ENCODE results near the gene HYLS1.
"Not testable (repeated sequence)": the region's sequence is repeated elsewhere in the genome, so short reads cannot be mapped to it uniquely, and the experiment has no call there.

HYLS1 gene, protein sequence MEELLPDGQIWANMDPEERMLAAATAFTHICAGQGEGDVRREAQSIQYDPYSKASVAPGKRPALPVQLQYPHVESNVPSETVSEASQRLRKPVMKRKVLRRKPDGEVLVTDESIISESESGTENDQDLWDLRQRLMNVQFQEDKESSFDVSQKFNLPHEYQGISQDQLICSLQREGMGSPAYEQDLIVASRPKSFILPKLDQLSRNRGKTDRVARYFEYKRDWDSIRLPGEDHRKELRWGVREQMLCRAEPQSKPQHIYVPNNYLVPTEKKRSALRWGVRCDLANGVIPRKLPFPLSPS

DNA sequence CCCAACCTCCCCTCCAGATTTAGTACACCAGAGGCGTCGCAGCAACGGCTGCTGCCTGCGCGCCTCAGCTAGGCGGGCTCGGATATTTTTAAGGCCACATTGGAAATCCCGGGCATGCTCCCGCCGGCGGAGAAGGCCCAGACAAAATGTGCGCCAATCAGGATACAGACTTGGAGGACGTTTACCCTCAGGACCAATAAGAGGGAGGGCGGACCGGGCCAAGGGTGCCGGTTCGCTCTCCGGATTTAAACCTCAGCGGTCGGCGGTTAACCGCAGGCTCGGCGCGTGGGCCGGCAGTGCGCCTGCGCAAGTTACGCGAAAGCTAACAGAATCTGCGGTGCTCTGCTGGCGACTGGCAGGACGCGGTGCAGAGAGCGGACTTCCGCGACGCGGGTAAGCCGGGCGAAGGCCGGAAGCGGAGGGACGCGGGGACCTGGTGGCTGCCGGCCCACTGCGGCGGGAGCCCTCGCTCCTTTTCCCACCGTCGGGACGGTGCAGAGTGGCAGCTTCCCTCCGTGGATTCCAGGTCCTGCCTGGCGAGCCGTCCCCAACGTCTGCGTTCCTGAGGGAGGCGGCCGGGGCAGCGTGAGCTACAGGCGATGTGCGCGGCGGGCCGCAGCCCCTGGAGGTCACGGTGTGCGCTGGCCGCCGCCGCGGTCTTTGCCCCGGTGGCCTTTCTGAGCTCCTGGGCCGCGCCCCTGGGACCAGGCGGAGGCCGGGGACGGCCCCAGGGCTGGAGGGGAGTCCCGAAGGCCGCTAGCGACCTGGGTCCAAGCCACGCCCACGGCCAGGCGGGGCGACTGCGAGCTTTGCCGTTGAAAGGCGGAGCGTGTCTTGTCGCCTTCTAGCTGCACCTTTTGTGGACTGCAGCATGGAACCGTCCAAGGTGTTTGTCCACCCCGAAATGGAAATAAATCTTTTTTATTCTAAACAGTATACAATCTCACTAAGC is at the start of gene HYLS1:
HYLS1 (plus strand) TSS at position 296 of the 952 bp plus-strand sequence. CDS start 11,701 bp downstream, outside the sequence.
- TF ChIP-seq, protein P1, sequence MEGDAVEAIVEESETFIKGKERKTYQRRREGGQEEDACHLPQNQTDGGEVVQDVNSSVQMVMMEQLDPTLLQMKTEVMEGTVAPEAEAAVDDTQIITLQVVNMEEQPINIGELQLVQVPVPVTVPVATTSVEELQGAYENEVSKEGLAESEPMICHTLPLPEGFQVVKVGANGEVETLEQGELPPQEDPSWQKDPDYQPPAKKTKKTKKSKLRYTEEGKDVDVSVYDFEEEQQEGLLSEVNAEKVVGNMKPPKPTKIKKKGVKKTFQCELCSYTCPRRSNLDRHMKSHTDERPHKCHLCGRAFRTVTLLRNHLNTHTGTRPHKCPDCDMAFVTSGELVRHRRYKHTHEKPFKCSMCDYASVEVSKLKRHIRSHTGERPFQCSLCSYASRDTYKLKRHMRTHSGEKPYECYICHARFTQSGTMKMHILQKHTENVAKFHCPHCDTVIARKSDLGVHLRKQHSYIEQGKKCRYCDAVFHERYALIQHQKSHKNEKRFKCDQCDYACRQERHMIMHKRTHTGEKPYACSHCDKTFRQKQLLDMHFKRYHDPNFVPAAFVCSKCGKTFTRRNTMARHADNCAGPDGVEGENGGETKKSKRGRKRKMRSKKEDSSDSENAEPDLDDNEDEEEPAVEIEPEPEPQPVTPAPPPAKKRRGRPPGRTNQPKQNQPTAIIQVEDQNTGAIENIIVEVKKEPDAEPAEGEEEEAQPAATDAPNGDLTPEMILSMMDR (IDR thresholded peaks at IDR 0.05; ENCODE audit: low read length, missing control alignments) = peak; percentile 37
- peak within 1 kb of the TSS; percentile 85 for H3K4me3 ChIP-seq (replicated peaks; ENCODE audit: low read depth, low read length)
- peak; percentile 98 for DNase-seq (ENCODE audit: low read depth)

DNA sequence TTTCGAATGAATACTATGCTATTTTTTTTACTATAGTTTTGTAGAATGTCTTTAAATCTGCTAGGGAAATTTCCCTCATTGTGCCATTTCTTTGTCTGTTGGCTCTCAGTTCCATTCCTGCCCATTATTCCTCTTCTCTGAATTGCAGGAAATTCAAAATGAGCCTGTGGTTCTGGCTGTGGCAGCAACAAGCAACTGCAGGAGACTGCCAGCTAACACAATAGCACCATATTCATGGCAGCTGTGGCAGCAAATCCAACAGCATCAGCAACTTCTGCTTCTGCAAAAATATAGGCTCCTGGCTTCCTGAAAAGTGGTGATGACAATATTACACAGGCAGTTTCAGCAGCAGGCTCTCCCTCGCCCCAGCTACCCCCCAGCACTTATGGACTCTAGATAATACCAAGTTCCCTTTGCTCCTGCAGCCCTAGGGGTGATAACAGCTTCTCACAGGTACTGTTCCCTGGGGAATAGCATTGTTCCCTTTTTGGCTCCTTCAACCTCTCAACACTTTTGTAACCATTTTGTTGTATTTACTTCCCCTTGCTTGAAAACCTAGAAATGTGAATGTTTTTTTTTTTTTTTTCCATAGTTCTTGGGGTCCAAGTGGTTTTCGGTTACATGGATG is 45.0 kb upstream of the HYLS1 start:
- no peak for DNase-seq (ENCODE audit: low read depth)
- no peak overlapping the region for H3K4me3 ChIP-seq (replicated peaks; ENCODE audit: low read depth, low read length)
- TF ChIP-seq, protein P1 (IDR thresholded peaks at IDR 0.05; ENCODE audit: low read length, missing control alignments) = no peak

DNA sequence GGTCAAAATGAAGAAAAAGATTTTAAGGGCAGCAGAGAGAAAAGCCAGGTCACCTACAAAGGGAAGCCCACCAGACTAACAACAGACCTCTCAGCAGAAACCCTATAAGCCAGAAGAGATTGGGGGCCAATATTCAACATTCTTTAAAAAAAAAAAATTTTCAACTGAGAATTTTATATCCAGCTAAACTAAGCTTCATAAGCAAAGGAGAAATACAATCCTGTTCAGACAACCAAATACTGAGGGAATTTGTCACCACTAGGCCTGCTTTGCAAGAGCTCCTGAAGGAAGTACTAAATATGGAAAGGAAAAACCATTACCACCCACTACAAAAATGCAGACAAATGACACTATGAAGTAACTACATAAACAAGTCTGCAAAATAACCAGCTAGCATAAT is 41.3 kb upstream of the HYLS1 start:
- TF ChIP-seq, protein P1 (IDR thresholded peaks at IDR 0.05; ENCODE audit: low read length, missing control alignments) = no peak
- no peak for DNase-seq (ENCODE audit: low read depth)
- H3K4me3 ChIP-seq (replicated peaks; ENCODE audit: low read depth, low read length) = no peak overlapping the region

- not testable (repeated sequence) for DNase-seq (ENCODE audit: low read depth); H3K4me3 ChIP-seq (replicated peaks; ENCODE audit: low read depth, low read length)
These were observed 29.8 kb upstream of the HYLS1 start for GRCh38 chr11:125857670-125858069.

DNA sequence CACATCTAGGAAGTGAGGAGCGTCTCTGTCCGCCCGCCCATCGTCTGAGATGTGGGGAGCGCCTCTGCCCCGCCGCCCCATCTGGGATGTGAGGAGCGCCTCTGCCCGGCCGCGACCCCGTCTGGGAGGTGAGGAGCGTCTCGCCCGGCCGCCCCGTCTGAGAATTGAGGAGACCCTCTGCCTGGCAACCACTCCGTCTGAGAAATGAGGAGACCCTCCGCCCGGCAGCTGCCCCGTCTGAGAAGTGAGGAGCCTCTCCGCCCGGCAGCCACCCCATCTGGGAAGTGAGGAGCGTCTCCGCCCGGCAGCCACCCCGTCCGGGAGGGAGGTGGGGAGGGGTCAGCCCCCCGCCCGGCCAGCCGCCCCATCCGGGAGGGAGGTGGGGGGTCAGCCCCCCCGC is 24.7 kb upstream of the HYLS1 start:
- DNase-seq (ENCODE audit: low read depth) = not testable (repeated sequence)

GRCh38 chr11:125865354-125865753 is 22.1 kb upstream of the HYLS1 start:
- H3K4me3 ChIP-seq (replicated peaks; ENCODE audit: low read depth, low read length); DNase-seq (ENCODE audit: low read depth): not testable (repeated sequence)

More for the DNA sequence above, 24.7 kb upstream of the HYLS1 start:
- H3K4me3 ChIP-seq (replicated peaks; ENCODE audit: low read depth, low read length) = not testable (repeated sequence)

- no peak overlapping the region for H3K4me3 ChIP-seq (replicated peaks; ENCODE audit: low read depth, low read length)
- TF ChIP-seq, protein P1 (IDR thresholded peaks at IDR 0.05; ENCODE audit: low read length, missing control alignments) = no peak
- no peak for DNase-seq (ENCODE audit: low read depth)
These were observed 17.9 kb upstream of the HYLS1 start for GRCh38 chr11:125869521-125869920.

- TF ChIP-seq, protein P1 (IDR thresholded peaks at IDR 0.05; ENCODE audit: low read length, missing control alignments) = peak; percentile 82
- no peak overlapping the region for H3K4me3 ChIP-seq (replicated peaks; ENCODE audit: low read depth, low read length)
- peak; percentile 64 for DNase-seq (ENCODE audit: low read depth)
These were observed 15.9 kb upstream of the HYLS1 start for GRCh38 chr11:125871391-125872137.
